Pancreas (tissue), 10 donors: ENCODE measurements around the gene PTPRM. TPM values are rescaled to one million over a fixed set of nuclear protein-coding genes. Genes with fewer than 3 reads are reported as not detected.
A peak's percentile ranks its signal among the peaks of the same experiment; 100 is the strongest.

Source experiments
- ATAC-seq, 4 donors: fragments of 200-7000 bp; cut with Tn5 transposase; one replicate each; pipeline versions ENCODE4 v1.8.0 to v1.9.1; 2020; ENCODE audit warnings: mild to moderate bottlenecking in 4 of 4, moderate library complexity in 4 of 4
- DNase-seq, 6 donors: peaks; one replicate each; pipeline ENCODE4 v3.0.0-alpha.2; 2020
- FAIRE-seq: peaks from 2 replicates; lab custom pipeline; 2012; peaks lifted over from hg19 to GRCh38; lab: Jason Lieb, UNC
- H3K27ac ChIP-seq, 4 donors: fragments of 200-600 bp; sonication (generic); 1 replicate in 3 of 4; 2 replicates in 1 of 4; pipeline versions ENCODE4 v1.5.0 to v1.8.0; 2020
- H3K27me3 ChIP-seq, 4 donors: fragments of 200-600 bp; one replicate each; pipeline ENCODE4 v1.8.0; 2021
- H3K36me3 ChIP-seq, 3 donors: fragments of 200-600 bp; sonication (generic) in 1 of 3; one replicate each; pipeline versions ENCODE4 v1.5.0 to v1.8.0; 2020 to 2021
- H3K4me1 ChIP-seq, 3 donors: fragments of 200-600 bp; one replicate each; pipeline ENCODE4 v1.8.0; 2021
- H3K4me3 ChIP-seq, 4 donors: fragments of 200-600 bp; sonication (generic) in 2 of 4; one replicate each; pipeline versions ENCODE4 v1.5.0 to v1.8.0; 2020 to 2021
- H3K9me3 ChIP-seq, 4 donors: fragments of 200-600 bp; one replicate each; pipeline ENCODE4 v1.8.0; 2021
- WGBS, 2 donors: extraction: QIAGEN DNeasy Blood & Tissue Kit; methylation state at CpG; one replicate each; pipeline ENCODE4 v1.1.7; 2013; 5-methylcytosine and 5-hydroxymethylcytosine counted together
- intact Hi-C, 3 donors: fragments of 100-400 bp; cut with DNase I; formaldehyde crosslinking; loops; one replicate each; pipeline versions ENCODE4 v1.11.1 to v1.14.2; 2022
- polyA plus RNA-seq, 2 donors: library from polyadenylated mRNA; stranded (reverse); fragments of 200-250 nt; gene quantifications; one replicate each; pipeline ENCODE4 v1.2.3, GENCODE V29; 2013
- total RNA-seq, 6 donors: library from RNA; stranded (reverse); fragmentation: NEBNext Ultra II Directional in 4 of 6; extraction: Animal tissue kit (Norgen Biotek cat#: 25700) in 4 of 6; gene quantifications; one replicate each; pipeline versions ENCODE4 v1.2.1 to v1.2.4, GENCODE V29; 2021 to 2023
- TF ChIP-seq, protein P1 (sequence below), 4 donors: fragments of 200-600 bp; sonication (generic) in 3 of 4; IDR thresholded peaks; one replicate each; pipeline versions ENCODE4 v1.5.0 to v1.8.0; 2021; ENCODE audit warnings: antibody characterized with exemption in 4 of 4
- donor health status: healthy with polysubstance abuse.
- donor health status: DM: no; HTN: no; CAD: no; lungs with moderate emphysema.
- donor health status: DM: no; HTN: no; CAD: no.
- donor health status: control.
- donor health status: control.
- donor health status: Bipolar disorder and iron deficiency.
- donor health status: DM: yes; HTN: yes; CAD: no.
- donor health status: DM: no; HTN: no; CAD: no.
- donor health status: DM: no; HTN: no; CAD: no.
- donor health status: DM: yes; HTN: yes; CAD: no.

Gene PTPRM
- total and polyA plus RNA-seq, 8 donors, result 14.5 to 50.7 (median 19.7) TPM

DNA sequence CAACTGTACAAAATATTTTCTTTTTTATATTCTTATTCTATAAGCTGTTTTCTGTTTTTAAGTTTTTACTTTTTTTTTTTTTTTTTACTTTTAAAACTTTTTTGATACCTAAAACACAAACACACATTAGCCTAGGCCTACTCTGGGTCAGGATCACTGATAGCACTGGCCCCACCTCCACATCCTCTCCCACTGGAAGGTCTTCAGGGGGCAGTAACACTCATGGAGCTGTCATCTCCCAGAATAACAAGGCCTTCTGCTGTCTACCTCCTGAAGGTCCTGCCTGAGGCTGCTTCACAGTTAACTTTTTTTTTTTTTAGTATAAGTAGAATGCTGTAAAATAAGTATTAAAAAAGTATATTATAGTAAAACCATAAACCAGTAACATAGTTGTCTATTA lies 415.1 kb downstream of the PTPRM start:
- no peak overlapping the region for H3K27ac ChIP-seq
- no peak overlapping the region for H3K4me3 ChIP-seq
- TF ChIP-seq, protein P1, sequence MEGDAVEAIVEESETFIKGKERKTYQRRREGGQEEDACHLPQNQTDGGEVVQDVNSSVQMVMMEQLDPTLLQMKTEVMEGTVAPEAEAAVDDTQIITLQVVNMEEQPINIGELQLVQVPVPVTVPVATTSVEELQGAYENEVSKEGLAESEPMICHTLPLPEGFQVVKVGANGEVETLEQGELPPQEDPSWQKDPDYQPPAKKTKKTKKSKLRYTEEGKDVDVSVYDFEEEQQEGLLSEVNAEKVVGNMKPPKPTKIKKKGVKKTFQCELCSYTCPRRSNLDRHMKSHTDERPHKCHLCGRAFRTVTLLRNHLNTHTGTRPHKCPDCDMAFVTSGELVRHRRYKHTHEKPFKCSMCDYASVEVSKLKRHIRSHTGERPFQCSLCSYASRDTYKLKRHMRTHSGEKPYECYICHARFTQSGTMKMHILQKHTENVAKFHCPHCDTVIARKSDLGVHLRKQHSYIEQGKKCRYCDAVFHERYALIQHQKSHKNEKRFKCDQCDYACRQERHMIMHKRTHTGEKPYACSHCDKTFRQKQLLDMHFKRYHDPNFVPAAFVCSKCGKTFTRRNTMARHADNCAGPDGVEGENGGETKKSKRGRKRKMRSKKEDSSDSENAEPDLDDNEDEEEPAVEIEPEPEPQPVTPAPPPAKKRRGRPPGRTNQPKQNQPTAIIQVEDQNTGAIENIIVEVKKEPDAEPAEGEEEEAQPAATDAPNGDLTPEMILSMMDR (IDR thresholded peaks at IDR 0.05), result no peak
- H3K9me3 ChIP-seq, result no peaks in the 10 kb centered on the region
- H3K27me3 ChIP-seq, result no peaks in the 10 kb centered on the region
- ATAC-seq, result no peak
- no peak for FAIRE-seq
- no peak for DNase-seq
- intact Hi-C loops, result no loop called here
- no peaks in the 10 kb centered on the region for H3K4me1 ChIP-seq
- no peaks in the 10 kb centered on the region for H3K36me3 ChIP-seq

DNA sequence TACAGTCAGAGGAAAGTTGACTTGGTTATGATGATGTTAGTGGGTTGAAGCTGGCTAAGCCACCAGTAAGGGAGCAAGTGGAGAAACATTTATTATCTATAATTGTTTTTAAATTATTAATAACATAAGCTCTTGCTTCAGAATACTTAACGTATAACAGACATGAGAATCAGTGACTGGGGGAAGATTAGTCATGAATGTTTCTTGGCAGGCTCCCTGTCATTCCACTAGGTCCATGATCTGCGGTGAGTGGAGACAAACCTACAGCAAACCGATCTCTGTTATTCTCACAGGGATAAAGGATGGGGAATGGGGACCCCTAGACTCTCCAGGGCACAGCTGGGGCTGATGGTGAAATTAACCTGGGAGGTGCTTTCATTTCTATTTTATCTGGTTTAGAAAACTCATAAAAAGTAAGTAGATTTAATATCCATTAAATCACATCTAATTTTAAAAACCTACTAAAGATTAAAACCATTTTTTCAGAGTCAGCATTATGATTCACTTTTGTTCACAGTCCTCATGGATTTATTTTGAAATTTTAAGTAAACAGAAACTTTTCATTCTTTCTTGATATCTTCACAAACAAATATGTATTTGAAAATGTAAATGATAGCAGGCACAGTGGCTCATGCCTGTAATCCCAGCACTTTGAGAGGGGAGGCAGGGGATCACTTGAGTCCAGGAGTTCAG lies 420.3 kb downstream of the PTPRM start:
- no peaks in the 10 kb centered on the region for H3K27me3 ChIP-seq
- TF ChIP-seq, protein P1 (IDR thresholded peaks at IDR 0.05), result no peak
- no peaks in the 10 kb centered on the region for H3K9me3 ChIP-seq
- H3K36me3 ChIP-seq, result no peaks in the 10 kb centered on the region
- WGBS, 2 donors, result 58 to 69% methylated on average over 3 of the region's 3 CpGs
- no peak for FAIRE-seq
- DNase-seq, result no peak
- no peak overlapping the region for H3K27ac ChIP-seq
- H3K4me1 ChIP-seq, result no peaks in the 10 kb centered on the region
- no peak overlapping the region for H3K4me3 ChIP-seq
- intact Hi-C loops, result no loop called here
- peak in 1 of 4 donors; percentile 26 for ATAC-seq

- no peak overlapping the region for H3K4me3 ChIP-seq
- TF ChIP-seq, protein P1 (IDR thresholded peaks at IDR 0.05), result no peak
- H3K27ac ChIP-seq, result no peak overlapping the region
- FAIRE-seq, result no peak
- H3K9me3 ChIP-seq, result no peaks in the 10 kb centered on the region
- WGBS, 2 donors, result 1 to 91% methylated on average over 1 of the region's 1 CpG
- peak in 2 of 4 donors; percentile 49 to 71 for ATAC-seq
- no peaks in the 10 kb centered on the region for H3K4me1 ChIP-seq
- intact Hi-C loops, result no loop called here
- no peak for DNase-seq
- no peaks in the 10 kb centered on the region for H3K27me3 ChIP-seq
- H3K36me3 ChIP-seq, result no peaks in the 10 kb centered on the region
These were observed 423.6 kb downstream of the PTPRM start for GRCh38 chr18:7990670-7991069.

DNA sequence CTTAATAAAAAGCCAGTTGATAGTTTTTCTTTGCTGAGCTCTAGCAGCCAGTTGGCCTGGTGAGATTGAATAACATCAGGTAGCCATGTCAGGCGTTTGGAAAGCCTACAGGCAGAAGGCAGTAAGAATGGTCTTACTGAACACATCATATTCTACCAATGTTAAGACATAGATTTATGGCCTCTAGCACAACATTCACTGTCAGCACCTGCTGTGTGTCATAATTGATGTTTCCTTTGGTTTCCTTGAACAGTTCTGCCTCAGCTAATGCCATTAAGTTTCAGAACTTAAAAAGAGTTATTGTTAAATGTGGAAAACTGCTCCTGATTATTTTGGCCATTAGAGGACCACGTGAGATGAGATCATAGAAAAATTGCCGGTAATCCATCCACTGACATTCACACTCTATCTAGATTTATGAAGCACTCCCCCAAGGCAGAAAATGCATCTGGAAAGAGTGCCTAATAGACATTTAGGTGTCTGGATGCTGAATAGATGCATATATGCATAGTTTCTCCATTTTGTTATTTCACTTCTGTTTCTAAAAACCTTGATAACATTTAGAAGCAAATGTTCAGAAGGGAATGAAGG lies 434.7 kb downstream of the PTPRM start:
- 83 to 85% methylated on average over 3 of the region's 3 CpGs for WGBS, 2 donors
- intact Hi-C loops, result no loop called here
- Histone ChIP-seq H3K9me3 (no peaks in the 10 kb centered on the region), H3K27me3 (no peaks in the 10 kb centered on the region), H3K36me3 (no peaks in the 10 kb centered on the region), H3K4me1 (no peaks in the 10 kb centered on the region), H3K4me3 (no peak overlapping the region), H3K27ac (no peak overlapping the region)
- FAIRE-seq (no peak), DNase-seq (no peak), ATAC-seq (no peak)
- TF ChIP-seq, protein P1 (IDR thresholded peaks at IDR 0.05), result no peak
